NCI-H1092 treated with DMSO at 0.1 percent for 48 hours (cell line): Measurements from ENCODE around the gene ZDHHC17.

ENCODE experiments used
- DNase-seq: peaks from one replicate; lab custom pipeline; 2025; lab: John Stamatoyannopoulos, UW

Gene ZDHHC17

DNA sequence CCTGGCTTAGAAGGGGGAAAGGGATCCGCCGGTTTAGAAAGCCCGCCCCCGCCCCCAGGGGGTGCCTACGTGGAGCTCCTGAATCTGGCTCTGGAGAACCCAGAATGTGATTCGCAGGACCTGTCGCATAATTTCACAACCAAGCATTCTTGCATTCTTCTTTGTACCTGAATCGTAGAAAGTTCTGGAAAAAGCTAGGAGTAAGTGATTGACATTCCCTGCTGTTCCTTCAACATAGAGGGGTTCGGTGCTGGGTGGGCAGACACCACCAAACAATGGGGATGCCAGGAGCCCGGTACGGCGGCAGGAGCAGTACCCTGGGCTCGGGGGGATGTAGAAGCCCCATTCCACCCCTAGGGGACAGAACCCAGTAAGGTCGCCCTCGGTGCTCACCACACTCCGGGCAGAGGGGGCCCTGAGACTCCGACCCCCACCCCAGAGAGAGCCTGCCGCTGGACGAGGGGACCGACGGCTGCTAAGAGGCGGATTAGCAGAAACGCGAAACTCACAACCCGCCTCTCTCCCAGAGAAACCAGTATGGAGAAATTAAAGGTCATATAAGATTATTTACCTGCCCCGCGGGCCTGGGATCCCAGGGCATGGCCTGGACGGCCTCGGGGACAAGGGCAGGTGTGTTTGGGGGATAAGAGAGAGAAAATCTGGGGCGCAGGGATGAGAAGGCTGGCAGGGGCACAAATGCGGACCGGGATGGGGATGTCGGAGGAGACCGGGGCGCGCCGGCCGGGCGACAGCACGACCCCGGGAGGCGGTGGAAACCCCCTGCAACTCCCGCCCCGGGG lies 114.4 kb downstream of the ZDHHC17 start:
- peak; percentile 21 for DNase-seq

DNA sequence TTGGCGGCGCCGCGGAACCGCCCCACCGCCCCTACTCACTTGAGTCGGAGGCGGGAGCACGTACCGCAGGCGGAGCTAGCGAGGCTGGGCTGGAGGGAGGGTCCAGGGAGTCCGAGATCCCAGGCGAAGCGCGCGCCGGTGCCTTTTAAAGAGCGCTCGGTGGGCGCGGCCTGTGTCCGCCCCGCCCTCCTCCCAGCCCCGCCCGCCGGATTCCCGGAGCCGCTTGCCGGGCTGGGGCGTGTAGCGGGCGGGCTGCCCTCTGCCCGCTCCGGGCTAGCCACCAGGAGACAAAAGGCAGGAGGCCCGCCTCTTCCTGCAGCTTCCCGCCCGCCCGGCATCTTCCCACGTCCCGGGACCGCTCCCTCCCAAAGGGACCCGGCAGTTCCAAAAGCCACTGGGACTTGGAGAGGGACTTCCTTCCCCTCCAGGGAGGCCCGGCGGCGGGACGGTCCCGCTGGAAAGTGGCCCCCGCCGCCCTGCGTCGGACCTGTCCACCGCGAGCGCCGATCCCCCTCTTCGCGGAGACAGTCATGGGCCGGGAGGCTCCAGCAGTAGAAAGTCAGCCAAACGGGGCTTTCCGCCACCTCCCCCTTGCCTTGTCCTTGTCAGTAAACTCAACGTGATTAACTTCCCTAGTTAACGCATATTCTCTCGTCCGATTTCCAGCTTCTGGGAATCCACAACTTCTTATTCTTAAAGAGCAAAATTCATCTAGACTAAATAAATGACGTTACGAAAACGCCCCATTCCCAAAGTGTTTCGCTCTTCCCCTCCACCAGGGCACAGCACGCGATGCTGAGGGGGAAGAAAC lies 115.2 kb downstream of the ZDHHC17 start, which contains the start of gene CSRP2:
Gene CSRP2 (minus strand): TSS at position 121 of the 811 bp plus-strand sequence. CDS start 12,759 bp downstream, outside the sequence.
- peak; percentile 56 for DNase-seq

DNA sequence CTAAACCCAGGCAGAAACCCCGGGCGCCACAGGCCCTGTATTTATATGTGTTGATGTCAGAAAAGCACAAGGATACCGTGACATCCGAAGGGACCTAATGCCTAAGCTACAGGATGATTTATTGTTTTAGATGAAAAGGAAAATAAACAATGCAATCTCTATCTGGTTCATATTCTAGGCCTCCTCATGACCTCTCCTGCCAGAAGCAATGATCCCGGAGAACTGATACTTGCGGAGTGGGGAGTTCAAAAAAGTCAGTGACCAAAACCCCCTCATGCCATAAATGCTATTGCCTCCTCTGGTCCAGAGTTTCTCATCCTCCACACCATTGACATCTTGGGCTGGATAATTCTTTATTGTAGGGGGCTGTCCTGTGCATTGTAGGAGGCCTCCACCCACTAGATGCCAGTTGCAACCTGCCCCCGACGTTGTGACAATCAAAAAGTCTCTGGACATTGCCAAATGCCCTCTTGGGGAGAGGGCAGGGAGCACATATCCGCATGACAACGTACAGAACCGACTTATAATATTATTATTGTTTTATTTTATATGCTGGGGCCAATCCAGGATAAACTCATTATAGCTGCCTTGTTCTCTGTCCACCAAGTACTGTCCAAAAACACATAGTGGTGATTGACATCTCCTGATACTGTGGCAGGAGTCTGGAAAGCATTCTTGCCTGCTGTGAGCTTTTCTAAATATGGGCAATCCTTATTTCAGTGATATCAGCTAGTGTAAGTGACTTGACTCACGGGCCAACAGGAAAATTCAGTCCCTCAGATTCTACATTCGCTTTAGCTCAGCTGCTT lies 116.0 kb downstream of the ZDHHC17 start:
- DNase-seq, result no peak

DNA sequence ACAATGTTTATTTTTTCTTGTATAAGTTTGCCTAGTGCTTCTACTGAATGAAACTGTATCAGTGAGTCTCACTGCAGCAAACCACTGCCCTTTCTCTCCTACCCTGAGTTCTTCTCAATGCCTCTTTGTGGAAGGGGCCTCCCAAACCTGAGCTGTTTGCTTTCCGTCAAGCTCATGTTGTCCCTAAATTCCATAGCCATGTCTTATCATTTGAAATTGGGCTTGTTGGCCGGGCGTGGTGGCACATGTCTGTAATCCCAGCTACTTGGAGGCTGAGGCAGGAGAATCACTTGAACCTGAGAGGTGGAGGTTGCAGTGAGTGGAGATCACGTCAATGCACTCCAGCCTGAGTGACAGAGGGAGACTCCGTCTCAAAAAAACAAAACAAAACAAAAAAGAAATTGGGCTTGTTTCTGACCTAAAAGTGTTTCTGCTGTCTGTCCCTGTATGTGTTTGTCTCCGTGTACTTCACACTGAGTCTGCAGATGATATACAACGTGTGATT lies 116.7 kb downstream of the ZDHHC17 start:
- no peak for DNase-seq

DNA sequence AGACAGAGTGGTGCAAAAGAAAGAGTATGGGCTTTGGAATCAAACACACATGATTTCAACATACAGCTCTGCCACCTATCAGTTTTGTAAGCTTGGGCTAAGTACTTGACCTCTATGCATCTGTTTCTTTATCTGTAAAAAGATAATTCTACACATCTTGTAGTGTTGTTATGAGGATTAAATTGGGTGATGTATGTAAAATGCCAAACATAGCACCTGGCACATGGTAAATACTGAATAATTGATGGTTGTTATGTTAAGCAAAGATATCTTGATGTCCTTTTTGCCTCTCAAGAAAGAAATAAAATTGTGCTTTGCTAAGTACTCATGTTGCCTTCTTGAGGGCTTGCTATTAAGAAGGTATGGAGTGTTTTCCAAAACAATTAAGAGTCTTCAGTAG lies 117.2 kb downstream of the ZDHHC17 start:
- DNase-seq, result no peak

DNA sequence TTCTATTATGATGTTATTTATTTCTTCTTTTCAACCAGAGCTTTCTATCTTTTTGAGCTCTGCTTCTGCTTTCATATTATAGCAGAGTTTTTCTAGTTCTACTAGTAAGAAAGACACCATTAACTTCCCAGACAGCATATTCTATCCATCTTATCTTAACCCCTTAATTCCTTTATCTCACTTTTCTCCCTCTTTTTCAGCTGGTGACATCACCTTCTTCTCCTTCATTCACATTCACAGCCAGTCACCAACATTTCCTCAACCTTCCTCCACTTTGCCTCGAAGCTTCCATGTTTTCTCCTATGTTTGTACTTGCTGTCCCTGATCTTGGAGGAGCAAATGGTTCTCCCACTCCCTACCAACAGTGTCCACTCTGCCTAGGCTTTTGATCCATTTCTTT lies 118.5 kb downstream of the ZDHHC17 start:
- no peak for DNase-seq

DNA sequence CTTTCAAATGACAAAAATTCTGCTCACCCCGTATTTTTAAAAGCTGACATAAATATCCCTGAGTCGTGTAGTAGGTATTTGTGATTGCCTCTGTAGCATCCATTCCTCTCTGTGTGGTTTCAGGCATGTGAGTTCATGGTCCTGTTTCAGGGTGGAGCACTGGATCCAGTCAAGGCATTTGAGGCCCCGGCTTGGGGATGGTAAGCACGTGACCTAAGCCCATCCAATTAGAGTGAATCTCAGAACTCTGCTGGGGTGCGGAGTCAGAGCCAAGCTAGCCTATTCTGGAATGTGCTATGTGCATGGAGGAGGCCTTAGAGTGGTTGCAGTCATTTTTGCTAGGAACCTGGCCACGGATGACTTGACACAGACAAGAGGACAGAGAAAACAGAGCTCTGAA lies 119.2 kb downstream of the ZDHHC17 start:
- no peak for DNase-seq

DNA sequence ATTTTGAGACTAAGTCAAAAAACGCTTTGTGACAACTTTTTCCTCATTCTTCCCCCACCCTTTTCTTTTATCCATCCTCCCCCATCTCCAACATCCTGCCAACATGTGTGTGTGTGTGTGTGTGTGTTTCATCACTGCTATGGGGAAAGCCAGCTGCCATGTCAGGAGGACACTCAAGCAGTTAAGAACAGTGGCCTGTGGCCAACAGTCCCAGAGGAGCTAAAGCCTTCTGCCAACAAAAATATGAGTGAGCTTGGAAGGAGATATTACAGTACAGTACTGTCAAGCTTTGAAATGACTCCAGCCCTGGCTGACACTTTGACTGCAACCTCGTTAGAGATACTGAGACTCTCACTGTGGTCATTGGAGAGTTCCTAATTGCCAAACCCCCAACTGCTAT lies 119.9 kb downstream of the ZDHHC17 start:
- no peak for DNase-seq

DNA sequence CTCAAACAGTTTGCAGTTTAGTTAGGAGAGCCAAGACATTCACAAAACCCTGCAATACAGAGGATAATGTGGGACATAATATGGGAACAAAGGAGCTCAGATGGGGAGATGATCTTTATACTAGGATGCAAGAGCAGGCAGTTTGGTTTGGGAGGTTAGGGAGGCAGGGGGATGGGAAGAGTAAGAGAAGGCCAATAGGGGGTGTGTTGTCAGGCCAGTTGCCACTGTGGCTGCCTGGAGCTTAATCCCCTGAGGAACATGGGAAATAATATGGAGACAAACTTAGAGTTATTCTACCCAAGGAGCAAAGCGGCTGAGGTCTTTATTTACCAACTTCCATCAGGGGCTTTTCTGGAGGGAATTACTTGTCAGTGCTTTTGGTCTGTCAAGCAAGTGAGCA lies 124.9 kb downstream of the ZDHHC17 start:
- DNase-seq, result no peak

DNA sequence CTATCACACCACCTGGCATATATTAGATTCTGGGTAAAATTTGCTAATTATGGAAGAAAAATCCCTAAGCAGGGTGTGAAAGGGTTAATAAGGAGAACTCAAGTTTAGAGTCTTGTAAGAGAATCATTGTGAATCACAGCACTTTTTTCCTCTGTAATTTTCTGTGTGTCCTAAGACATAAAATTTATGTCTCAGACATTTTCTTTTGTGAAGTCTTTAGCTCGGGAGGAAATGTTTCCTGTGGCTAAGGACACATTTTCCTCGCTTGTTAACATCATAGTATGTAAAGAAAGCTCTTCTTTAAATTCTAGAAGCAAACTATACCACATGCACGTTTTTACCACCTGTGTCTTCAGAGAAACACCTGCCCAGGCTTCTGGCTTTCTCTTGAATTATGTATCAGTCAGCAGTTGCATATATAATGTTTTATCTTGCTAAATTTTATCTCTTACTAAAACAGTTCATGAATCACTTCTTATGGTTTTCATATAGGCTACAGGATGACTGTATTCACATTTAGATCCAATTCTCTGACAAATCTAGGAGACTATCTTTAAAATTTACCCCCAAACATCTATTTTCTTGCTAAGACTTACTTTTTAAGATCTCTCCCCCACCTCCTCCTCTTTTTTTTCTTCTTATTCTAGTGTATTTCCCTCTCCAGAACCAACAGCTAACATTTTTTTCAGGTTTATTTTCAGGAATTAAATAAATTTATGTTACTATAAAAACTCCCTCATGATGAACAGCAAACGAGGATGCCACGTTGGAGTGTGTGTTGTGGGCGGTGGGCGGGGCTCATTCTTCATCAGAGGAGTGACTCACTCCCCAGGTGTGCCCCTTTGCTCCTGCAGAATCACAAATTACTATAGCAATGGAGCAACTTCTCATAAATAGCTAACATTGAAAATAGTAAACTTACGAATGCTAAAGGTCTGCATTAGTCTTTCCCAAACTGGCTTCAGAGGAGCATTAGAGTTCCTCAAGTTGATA lies 126.5 kb downstream of the ZDHHC17 start:
- DNase-seq, result no peak

DNA sequence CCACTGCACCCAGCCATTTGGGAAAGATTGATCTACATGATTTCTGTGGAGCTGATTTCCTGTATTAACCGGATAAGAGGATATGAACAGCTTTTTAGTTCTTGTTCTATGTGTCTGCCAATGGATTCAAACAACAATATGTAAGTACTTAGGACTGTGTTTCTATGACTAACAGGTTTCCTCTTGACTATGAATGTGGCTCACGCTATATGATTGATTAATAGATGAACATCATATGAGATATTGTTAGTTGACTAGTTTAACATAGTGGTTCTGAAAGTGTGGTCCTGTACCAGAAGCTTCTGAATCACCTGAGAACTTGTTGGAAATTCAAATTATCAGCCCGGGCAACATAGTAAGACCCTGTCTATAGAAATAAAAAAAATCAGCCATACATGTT lies 127.7 kb downstream of the ZDHHC17 start:
- DNase-seq, result no peak

DNA sequence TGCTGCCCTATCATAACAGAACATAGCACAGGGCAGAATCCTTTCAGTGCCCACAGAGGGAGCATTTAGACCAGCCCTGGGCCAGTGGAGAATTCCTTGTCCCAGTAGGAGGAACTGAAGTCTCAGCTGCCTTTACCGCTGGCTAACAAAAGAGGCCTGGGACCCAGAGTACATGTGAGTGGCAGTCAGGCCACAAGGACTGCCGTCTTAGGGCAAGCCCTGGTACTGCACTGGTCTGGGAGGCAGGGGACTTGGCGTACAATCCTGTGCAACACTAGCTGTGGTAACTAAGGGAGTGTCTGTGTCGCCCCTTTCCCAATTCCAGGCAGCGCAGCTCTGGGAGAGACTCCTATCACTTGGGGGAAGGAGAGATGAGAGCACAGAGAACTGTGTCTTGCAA lies 131.9 kb downstream of the ZDHHC17 start:
- no peak for DNase-seq

DNA sequence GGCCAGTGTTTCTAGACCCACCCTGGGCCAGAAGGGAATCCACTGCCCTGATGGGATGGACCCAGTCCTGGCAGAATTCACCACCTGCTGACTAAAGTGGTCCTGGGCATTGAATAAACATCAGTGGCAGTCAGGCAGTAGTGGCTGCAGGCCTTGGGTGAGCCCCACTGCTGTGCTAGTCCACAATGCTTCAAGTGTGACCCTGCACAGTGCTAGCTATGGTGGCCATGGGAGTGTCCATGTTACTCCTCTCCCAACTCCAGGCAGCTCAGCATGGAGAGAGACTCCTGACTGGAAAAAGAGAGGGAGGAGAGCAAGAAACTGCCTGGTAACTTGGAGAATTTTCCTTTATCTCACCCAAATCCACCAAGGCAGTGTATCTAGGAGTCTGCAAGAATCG lies 132.4 kb downstream of the ZDHHC17 start:
- no peak for DNase-seq

DNA sequence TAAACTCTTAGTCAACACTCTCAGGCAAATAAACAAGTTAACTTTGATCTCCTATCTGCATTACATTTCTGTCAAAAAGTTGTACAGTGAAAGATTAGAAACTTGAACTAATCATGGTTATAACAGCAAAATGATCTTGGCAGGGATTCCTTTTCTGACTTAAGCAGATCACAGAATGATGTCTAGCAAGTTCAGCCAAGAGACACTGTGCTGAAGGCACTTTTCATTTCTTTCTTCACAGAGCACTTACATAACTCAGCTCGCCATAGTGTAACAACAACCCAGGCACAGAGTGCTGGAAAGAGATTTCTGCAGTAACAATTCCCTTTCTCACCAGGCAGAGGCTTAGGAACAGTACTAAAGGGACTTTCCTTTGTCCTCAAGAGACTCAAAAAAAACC lies 134.5 kb downstream of the ZDHHC17 start:
- DNase-seq, result no peak

DNA sequence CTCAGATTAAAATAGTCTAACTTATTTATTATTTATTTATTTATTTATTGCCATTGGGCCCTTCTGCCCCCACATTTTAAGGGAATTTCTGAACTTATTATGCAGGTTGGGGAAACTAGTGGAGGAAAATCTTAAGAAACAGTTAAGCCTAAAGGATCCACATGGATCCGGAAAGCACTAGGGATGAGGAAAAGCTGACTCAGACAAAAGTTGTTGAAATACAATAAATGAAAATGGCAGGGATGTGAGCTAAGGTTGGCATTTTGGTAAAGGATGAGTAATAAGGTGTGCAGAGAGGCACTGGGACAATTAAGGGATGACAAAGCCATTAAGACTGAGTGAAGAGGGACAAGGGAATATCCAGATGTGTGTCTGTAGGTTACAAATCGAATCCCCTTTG lies 135.6 kb downstream of the ZDHHC17 start:
- DNase-seq, result no peak

DNA sequence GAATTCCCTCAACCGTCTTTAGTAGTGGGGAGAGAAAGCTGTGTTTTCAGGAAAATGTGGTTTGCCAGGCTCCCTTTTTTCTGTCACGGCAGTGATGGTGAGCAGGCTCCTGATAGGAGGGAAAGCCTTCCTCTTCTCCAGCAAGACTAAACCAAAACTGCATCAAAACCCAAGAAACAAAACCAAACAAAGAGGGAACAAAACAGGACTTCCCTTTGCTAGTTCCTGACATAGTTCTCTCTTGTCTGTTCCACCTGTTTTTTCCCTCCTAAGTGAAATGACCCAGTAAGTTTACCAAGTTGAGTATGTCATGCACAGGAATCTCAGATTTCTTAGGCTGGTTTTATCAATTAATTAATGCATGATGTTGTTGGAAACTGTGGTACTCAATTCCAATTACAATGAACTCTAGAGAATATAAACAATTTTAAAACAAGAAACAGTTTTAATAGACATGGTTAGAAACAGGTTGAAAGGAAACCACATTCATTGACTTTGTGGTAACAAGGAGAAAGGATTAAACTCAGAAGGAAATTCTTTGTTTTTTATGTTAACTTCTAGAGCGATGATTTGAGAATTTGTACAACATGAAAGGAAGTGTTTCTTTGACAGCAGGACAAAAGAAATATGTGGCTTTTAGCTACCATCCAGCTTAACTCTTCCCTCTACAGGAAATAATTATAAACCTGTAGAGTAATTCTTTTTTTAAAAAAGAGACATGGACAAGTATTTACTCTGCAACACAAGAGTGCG lies 137.9 kb downstream of the ZDHHC17 start:
- DNase-seq, result no peak
